ENCODE results near the gene XRCC5.
"Not testable (repeated sequence)": the region's sequence is repeated elsewhere in the genome, so short reads cannot be mapped to it uniquely, and the experiment has no call there.

The XRCC5 gene

GRCh38 chr2:216201692-216202306 lies 92.7 kb downstream of the XRCC5 start:
- no peak for DNase-seq (ENCODE audit: low read depth)

- DNase-seq (ENCODE audit: low read depth) = no peak
Measured at GRCh38 chr2:216202626-216203250, 93.6 kb downstream of the XRCC5 start.

- no peak for DNase-seq (ENCODE audit: low read depth)
Measured at GRCh38 chr2:216205486-216205885, 96.3 kb downstream of the XRCC5 start.

GRCh38 chr2:216206041-216206703 lies 97.0 kb downstream of the XRCC5 start:
- DNase-seq (ENCODE audit: low read depth) = no peak

GRCh38 chr2:216206821-216207220 lies 97.7 kb downstream of the XRCC5 start:
- DNase-seq (ENCODE audit: low read depth) = no peak

GRCh38 chr2:216208661-216209060 lies 99.5 kb downstream of the XRCC5 start:
- DNase-seq (ENCODE audit: low read depth) = not testable (repeated sequence)

- DNase-seq (ENCODE audit: low read depth) = no peak
Measured at GRCh38 chr2:216210701-216211540, 101.8 kb downstream of the XRCC5 start.

GRCh38 chr2:216211614-216212145 lies 102.5 kb downstream of the XRCC5 start:
- DNase-seq (ENCODE audit: low read depth) = no peak

- no peak for DNase-seq (ENCODE audit: low read depth)
Measured at GRCh38 chr2:216214768-216215167, 105.6 kb downstream of the XRCC5 start.

GRCh38 chr2:216215658-216216390 lies 106.7 kb downstream of the XRCC5 start:
- DNase-seq (ENCODE audit: low read depth) = no peak

- DNase-seq (ENCODE audit: low read depth) = peak; percentile 42
Measured at GRCh38 chr2:216216951-216217903, 108.1 kb downstream of the XRCC5 start.

GRCh38 chr2:216217904-216218260 lies 108.7 kb downstream of the XRCC5 start:
- no peak for DNase-seq (ENCODE audit: low read depth)

GRCh38 chr2:216219861-216220260 lies 110.7 kb downstream of the XRCC5 start:
- DNase-seq (ENCODE audit: low read depth) = no peak

- DNase-seq (ENCODE audit: low read depth) = no peak
Measured at GRCh38 chr2:216220976-216221375, 111.8 kb downstream of the XRCC5 start.

GRCh38 chr2:216221811-216222210 lies 112.7 kb downstream of the XRCC5 start:
- DNase-seq (ENCODE audit: low read depth) = no peak

- DNase-seq (ENCODE audit: low read depth) = no peak
Measured at GRCh38 chr2:216222650-216223352, 113.7 kb downstream of the XRCC5 start.

- no peak for DNase-seq (ENCODE audit: low read depth)
Measured at GRCh38 chr2:216224388-216224787, 115.2 kb downstream of the XRCC5 start.

GRCh38 chr2:216229277-216229914 lies 120.2 kb downstream of the XRCC5 start:
- DNase-seq (ENCODE audit: low read depth) = no peak

- no peak for DNase-seq (ENCODE audit: low read depth)
Measured at GRCh38 chr2:216231867-216232266, 122.7 kb downstream of the XRCC5 start.
